Activated T-cell treated with anti-CD3 and anti-CD28 coated beads, Interleukin-2, amount 50 U/mL, for 72 hours (primary cell): ENCODE data around the gene C1orf53. TPM values are rescaled to one million over a fixed set of nuclear protein-coding genes. Genes with fewer than 3 reads are reported as not detected.
"Not testable (repeated sequence)": the region's sequence is repeated elsewhere in the genome, so short reads cannot be mapped to it uniquely, and the experiment has no call there.

ENCODE experiments used
- ATAC-seq, 2 donors: fragments of 150-1000 bp; cut with Tn5 transposase; replicated peaks in 1 of 2; 2 replicates each; pipeline ENCODE4 v1.10.0; 2021; ENCODE audit warnings: moderate library complexity in 2 of 2, mild to moderate bottlenecking in 1 of 2
- DNase-seq, 2 donors: peaks; one replicate each; pipeline ENCODE4 v3.0.0; 2021 to 2022; ENCODE audit warnings: mixed read lengths in 1 of 2
- H3K27ac Mint-ChIP-seq: one replicate; pipeline ENCODE4 v1.8.0; 2022; ENCODE audit warnings: mild to moderate bottlenecking, moderate library complexity, mixed read lengths
- H3K27me3 Mint-ChIP-seq: one replicate; pipeline ENCODE4 v1.8.0; 2022; ENCODE audit warnings: low read depth, mixed read lengths
- H3K36me3 Mint-ChIP-seq, 2 donors: one replicate each; pipeline ENCODE4 v1.8.0; 2022; ENCODE audit warnings: mixed read lengths in 2 of 2, mild to moderate bottlenecking in 1 of 2; ENCODE audit not compliant: insufficient read depth in 2 of 2
- H3K4me1 Mint-ChIP-seq: one replicate; pipeline ENCODE4 v1.8.0; 2022; ENCODE audit warnings: low read depth, mixed read lengths
- H3K4me3 Mint-ChIP-seq, 2 donors: one replicate each; pipeline ENCODE4 v1.8.0; 2022; ENCODE audit warnings: mild to moderate bottlenecking in 2 of 2, mixed read lengths in 2 of 2, moderate library complexity in 2 of 2
- H3K9me3 Mint-ChIP-seq, 2 donors: one replicate each; pipeline ENCODE4 v1.8.0; 2022; ENCODE audit warnings: mixed read lengths in 2 of 2
- total RNA-seq, 2 donors: library from RNA; stranded (reverse); gene quantifications; one replicate each; pipeline ENCODE4 v1.2.3, GENCODE V29; 2022

C1orf53 gene
- total RNA-seq, 2 donors from 2014 or later, result not detected

DNA sequence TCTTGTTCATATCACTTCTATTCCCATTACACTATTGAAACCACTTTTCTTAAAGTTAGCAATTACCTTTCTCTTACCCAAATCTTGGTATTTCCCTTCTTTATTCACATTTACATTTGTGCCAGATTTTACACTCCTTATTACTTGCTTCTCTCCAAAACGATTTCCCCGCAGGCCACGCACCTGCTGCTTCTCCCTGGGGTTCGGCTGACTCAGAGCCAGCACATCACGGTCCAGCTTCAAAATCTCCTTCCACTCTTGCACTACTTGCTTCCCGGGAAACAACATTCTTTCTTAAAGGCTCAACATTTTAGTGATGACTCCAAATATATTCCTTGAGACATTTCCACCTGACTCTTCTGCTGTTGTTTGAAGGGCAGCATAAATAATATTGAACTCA lies 35.5 kb downstream of the C1orf53 start:
- no peak for DNase-seq
- Mint-ChIP-seq H3K9me3 (no peaks in the 10 kb centered on the region), H3K27ac (no peak overlapping the region), H3K27me3 (peaks cover 20% of the 10 kb centered on the region), H3K4me3 (no peak overlapping the region), H3K36me3 (no peaks in the 10 kb centered on the region), H3K4me1 (no peaks in the 10 kb centered on the region)
- ATAC-seq, result no peak

DNA sequence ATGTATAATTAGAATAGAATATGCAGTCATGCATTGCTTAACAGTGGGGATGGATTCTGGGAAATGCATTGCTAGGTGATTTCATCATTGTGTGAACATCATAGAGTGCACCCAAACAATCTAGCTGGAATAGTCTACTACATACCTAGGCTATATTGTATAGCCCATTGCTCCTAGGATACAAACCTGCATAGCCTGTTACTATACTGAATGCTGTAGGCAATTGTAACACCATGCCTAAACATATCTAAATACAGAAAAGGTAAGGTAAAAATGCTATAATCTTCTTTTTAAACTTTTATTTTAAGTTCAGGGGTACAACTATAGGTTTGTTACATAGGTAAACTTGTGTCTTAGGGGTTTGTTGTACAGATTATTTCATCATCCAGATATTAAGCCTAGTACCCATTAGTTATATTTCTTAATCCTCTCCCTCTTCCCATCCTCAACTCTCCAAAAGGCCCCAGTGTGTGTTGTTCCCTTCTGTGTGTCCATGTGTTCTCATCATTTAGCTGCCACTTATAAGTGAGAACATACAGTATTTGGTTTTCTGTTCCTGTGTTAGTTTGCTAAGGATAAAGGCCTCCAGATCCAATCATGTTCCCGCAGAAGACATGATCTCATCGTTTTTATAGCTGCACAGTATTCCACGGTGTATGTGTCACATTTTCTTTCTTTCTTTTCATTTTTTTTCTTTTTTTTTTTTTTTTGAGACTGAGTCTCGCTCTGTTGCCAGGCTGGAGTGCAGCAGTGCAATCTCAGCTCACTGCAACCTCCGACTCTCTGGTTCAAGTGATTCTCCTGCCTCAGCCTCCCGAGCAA lies 36.9 kb downstream of the C1orf53 start:
- not testable (repeated sequence) for H3K4me1 Mint-ChIP-seq, DNase-seq, H3K9me3 Mint-ChIP-seq, H3K36me3 Mint-ChIP-seq, H3K4me3 Mint-ChIP-seq, H3K27me3 Mint-ChIP-seq
- ATAC-seq, result peak; percentile 79 to 81
- peak overlapping the region; percentile 20 for H3K27ac Mint-ChIP-seq

DNA sequence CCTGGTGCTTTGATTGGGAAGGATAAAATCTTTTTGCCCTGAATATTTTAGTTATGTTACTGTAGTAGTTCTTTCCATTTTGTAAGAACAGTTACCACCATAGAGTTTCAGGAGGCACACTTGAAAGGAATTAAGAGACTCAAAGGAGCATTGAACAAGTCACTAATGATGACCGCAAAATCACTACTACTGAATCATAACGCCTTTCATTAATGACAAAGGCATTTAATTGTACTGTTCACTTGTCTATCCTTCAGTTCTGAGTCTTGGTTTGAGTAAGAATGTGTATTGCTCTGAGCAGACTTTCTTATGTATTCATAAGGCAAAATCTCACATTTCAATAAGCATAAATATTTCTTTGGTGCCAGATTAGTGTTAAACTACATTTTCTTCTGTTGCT lies 39.6 kb downstream of the C1orf53 start:
- H3K27ac Mint-ChIP-seq, result no peak overlapping the region
- H3K36me3 Mint-ChIP-seq, result no peaks in the 10 kb centered on the region

DNA sequence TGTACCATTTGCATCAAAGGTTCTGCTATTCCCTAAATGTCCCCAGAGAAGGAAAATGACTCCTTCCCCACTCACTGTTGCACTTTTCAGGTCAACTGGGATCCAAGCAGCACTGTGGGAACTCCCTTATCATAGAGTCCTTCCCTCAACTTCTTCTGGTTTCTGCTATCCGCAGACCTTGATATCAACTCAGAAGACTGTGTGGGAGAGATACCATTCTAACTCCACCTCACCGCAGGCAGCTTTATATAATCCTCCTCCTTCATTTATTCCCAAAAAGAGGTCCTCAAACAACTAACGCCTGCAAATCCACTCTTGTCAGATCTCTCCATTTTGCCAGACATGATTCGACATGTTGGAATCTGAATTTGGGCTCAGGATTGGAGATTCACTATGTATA lies 42.1 kb downstream of the C1orf53 start:
- no peak overlapping the region for H3K27ac Mint-ChIP-seq
- ATAC-seq (no peak), DNase-seq (no peak)
- no peaks in the 10 kb centered on the region for H3K9me3 Mint-ChIP-seq
- H3K27me3 Mint-ChIP-seq, result no peaks in the 10 kb centered on the region
- H3K4me1 Mint-ChIP-seq, result peaks cover 22% of the 10 kb centered on the region
- H3K4me3 Mint-ChIP-seq, result no peak overlapping the region
- no peaks in the 10 kb centered on the region for H3K36me3 Mint-ChIP-seq

More for the DNA sequence above, 39.6 kb downstream of the C1orf53 start:
- ATAC-seq (peak; percentile 54 to 68), DNase-seq (no peak)
- Mint-ChIP-seq H3K4me1 (no peaks in the 10 kb centered on the region), H3K4me3 (no peak overlapping the region), H3K9me3 (no peaks in the 10 kb centered on the region), H3K27me3 (peaks cover 10% of the 10 kb centered on the region)

DNA sequence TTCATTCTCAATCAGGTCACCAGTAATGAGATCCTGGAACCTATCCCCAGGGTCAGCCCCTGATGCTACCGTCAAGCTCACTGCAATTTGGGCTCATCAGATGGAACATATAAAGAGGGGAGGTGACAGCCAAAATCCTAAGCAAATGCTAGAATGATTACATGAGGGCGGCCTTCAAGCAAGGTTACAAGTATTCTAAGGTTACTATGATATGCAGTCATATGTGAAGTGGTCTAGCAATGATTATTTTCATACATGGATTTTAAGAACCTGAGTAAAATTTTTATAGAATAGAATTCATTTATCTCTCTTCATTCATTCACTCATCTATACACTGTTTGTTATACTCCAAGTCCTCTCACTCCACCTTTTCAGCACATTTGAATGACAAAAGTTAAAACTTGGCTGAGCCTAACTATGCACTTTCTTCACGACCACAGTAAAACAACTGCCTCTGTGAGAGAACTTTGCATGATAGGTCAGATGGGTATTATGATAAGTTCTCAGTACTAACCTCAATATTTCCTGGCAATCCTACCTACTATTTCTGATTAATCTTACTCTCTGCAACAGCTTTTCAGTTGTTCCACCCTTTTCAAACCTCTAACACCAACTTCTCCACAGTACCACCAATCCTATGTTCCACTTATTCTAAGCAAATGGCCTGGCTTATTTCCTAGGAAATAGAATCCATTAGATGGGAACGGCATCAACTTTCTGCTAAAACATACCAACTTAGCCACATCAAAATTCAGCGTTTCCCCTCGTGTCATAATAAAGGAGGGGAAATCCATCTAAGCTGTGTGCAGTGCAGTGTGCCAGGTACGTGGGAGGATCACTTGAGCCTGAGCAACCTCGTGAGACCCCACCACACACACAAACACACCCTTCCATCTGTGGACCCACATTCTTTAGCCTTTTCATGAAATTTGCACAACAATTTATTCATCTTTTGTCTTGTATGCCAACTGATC lies 46.8 kb downstream of the C1orf53 start:
- Mint-ChIP-seq H3K36me3 (peaks cover 0 to 2% of the 10 kb centered on the region in 2 donors), H3K27ac (peak overlapping the region; percentile 72), H3K27me3 (no peaks in the 10 kb centered on the region), H3K4me3 (peak overlapping the region; percentile 45 to 79), H3K4me1 (peaks cover 28% of the 10 kb centered on the region), H3K9me3 (peaks cover 3 to 4% of the 10 kb centered on the region in 2 donors)
- ATAC-seq, result peak; percentile 77
- peak in 1 of 2 donors; percentile 29 for DNase-seq

DNA sequence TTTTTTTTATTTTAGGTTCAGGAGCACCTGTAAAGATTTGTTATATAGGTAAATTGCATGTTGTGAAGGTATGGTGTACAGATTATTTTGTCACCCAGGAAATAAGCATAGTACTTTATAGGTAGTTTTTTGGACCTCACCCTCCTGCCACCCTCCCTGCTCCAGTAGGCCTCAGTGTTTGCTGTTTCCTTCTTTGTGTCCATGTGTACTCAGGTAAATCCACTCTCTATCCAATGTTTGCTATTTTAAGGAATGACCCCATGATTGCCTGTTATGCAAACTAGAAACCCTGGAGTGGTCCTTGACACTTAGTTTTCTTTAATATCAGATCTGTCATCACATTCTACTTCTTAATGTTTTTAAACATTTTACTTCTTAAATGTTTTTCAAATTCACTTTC lies 48.7 kb downstream of the C1orf53 start:
- Mint-ChIP-seq H3K36me3 (peaks cover 0 to 4% of the 10 kb centered on the region in 2 donors), H3K4me3 (no peak overlapping the region), H3K27ac (no peak overlapping the region), H3K9me3 (peaks cover 3 to 4% of the 10 kb centered on the region in 2 donors), H3K4me1 (peaks cover 35% of the 10 kb centered on the region), H3K27me3 (no peaks in the 10 kb centered on the region)
- no peak for ATAC-seq
- DNase-seq, result no peak

DNA sequence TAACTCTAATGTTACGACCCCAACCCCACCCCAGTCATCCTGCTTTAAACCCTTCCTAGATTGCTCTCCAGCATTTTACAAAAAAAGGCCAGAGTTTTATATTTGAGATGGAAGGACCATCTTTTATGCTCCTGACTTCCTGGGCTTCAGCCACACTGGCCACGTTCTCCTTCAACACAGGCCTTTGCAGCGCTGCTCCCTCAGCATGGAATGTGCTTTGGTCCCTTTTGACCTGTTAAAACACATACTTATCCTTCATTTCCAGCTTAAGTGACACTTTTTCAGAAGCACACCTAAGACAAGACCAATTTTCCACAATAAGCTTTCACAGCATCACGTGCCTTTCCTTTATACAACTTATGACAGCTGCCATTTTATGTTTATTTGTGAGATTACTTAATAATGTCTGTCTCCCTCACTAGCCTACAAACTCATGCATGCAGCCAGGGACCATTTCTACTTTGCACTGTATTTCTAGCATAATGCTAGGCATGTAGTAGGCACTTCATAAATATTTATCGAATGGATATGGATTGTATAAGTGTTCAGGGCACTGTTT lies 49.3 kb downstream of the C1orf53 start:
- ATAC-seq (no peak), DNase-seq (no peak)
- no peaks in the 10 kb centered on the region for H3K27me3 Mint-ChIP-seq
- no peak overlapping the region for H3K4me3 Mint-ChIP-seq
- H3K9me3 Mint-ChIP-seq, result peaks cover 3 to 4% of the 10 kb centered on the region in 2 donors
- H3K4me1 Mint-ChIP-seq, result peaks cover 40% of the 10 kb centered on the region
- no peak overlapping the region for H3K27ac Mint-ChIP-seq
- H3K36me3 Mint-ChIP-seq, result peaks cover 0 to 4% of the 10 kb centered on the region in 2 donors

DNA sequence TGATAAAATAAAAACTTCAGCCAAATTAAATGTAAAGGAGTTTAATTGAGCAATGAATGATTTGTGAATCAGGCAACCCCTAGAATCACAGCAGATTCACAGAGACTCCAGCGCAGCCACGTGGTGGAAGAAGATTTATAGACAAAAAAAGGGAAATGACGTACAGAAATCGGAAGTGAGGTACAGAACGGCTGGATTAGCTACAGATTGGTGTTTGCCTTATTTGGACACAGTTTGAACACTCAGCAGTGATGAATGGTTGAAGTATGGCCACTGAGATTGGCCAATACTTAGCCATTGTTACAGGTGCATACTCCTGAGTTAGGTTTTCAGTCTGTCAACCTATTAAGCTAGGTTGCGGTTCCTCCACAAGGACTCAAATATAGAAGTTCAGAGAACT lies 51.0 kb downstream of the C1orf53 start:
- DNase-seq, H3K36me3 Mint-ChIP-seq, H3K27ac Mint-ChIP-seq, H3K9me3 Mint-ChIP-seq, H3K4me3 Mint-ChIP-seq, ATAC-seq, H3K27me3 Mint-ChIP-seq: not testable (repeated sequence)
- H3K4me1 Mint-ChIP-seq, result peaks cover 29% of the 10 kb centered on the region

DNA sequence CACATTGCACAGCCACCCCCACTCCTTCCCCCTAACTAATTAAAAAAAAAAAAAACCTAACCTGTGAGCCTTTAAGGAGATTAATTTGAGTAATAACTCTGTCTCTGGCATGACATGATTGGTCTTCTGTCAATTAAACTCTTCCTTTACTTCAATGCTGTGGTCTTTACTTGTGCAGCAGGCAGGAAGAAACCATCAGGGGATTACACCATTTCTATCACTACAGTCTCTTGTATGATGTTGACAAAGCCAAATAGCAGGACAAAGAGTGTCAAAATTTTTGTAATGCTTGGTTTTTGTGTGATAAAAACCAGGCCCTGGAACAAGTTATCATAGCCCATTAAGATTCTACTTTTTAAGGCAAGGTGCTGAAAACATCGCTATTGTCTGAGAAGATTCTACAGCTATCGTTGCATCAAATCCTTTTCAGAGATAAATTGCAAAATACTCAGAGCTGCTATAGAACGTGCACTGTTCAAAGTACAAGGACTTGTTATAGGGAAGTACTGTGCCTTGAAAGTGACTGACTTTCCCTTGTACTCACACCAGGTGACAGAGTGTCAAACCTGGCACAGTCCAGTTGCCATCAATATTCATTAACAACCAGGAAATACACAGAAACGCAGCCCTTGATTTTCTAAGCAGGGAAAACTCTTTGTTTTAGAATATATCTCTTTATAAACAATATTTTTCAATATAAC lies 52.4 kb downstream of the C1orf53 start:
- no peak for DNase-seq
- H3K36me3 Mint-ChIP-seq, result peaks cover 0 to 2% of the 10 kb centered on the region in 2 donors
- peaks cover 10% of the 10 kb centered on the region for H3K27me3 Mint-ChIP-seq
- H3K27ac Mint-ChIP-seq, result no peak overlapping the region
- peaks cover 15% of the 10 kb centered on the region for H3K4me1 Mint-ChIP-seq
- H3K9me3 Mint-ChIP-seq, result peaks cover under 1 to 1% of the 10 kb centered on the region in 2 donors
- no peak overlapping the region for H3K4me3 Mint-ChIP-seq
- no peak for ATAC-seq

DNA sequence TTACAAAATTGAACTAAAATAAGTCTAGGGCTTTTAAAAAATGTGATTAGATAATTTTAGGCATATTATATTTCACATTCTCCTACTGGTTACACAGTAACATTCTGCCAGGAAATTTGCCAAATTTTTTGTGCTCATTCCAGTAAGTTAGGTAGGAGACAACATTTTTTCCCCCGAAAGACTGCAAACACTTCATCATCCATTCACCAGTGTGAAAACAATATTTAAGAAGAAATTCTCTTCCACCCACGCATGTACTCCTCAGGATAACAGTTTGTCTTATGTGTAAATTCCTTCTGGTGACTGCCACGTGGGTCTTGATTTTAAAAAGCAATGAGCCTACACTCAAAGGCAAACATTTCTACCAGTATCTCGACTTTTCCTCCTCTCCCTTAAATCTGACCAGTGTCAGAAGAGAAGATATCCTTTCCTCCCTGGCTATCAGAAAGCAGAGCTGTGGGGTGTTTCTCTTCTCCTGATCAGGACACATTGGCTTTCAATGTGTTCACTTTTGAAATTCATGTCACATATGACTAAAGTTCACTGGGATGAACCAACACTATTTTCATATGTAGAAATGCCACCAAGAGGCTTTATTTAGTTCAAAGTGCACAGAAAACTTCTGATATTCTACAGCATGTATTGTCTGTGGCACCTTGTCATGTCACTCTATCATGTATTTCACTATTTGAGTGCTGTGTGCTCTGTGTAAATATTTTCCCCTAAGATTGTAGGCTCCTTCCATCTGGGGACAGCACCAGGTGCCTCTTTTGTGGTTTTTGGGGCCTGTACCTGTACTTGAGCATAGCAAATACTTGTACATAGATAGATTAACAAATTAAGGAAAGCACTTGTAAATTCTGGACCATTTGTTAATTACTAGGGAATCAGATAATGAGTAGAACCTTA lies 53.3 kb downstream of the C1orf53 start:
- H3K4me3 Mint-ChIP-seq, result no peak overlapping the region
- no peak for DNase-seq
- H3K9me3 Mint-ChIP-seq, result no peaks in the 10 kb centered on the region
- peak overlapping the region; percentile 7 for H3K27ac Mint-ChIP-seq
- H3K36me3 Mint-ChIP-seq, result peaks cover 0 to 2% of the 10 kb centered on the region in 2 donors
- H3K27me3 Mint-ChIP-seq, result peaks cover 10% of the 10 kb centered on the region
- H3K4me1 Mint-ChIP-seq, result peaks cover 12% of the 10 kb centered on the region
- peak in 1 of 2 donors; percentile 27 for ATAC-seq
